ENCODE measurements around the gene DGKB.

- no peak for TF ChIP-seq EZH2 (IDR thresholded peaks at IDR 0.05; ENCODE audit: low read length)
- TF ChIP-seq CTCF (optimal IDR thresholded peaks at IDR 0.05 in 1 of 3, IDR thresholded peaks at IDR 0.05 in 1 of 3, conservative IDR thresholded peaks at IDR 0.05 in 1 of 3; ENCODE audit: extremely low read depth in 1 of 3, insufficient read depth in 2 of 3, low read length in 3 of 3), result no peak
These were observed 80.6 kb downstream of the DGKB start for GRCh38 chr7:14821757-14822480.

Data from keratinocyte (primary cell).